OCI-LY7 (cell line): ENCODE measurements around the gene CATSPERD. TPM values are rescaled to one million over a fixed set of nuclear protein-coding genes. Genes with fewer than 3 reads are reported as not detected.

Experiments used
- BruUV-seq: library from RNA; stranded (reverse); fragments of 400-500 nt; replicated peaks from 2 replicates; lab custom pipeline; 2021; lab: Mats Ljungman, UMichigan
- CTCF ChIA-PET: fragments of 300-600 bp; sonication (Branson Sonifier 250); formaldehyde crosslinking; loops from one replicate; lab custom pipeline; 2022; ENCODE audit warnings: antibody characterized with exemption; ENCODE audit not compliant: unreplicated experiment; lab: Charles Lee
- POLR2A ChIA-PET: fragments of 300-600 bp; sonication (Branson Sonifier 250); formaldehyde crosslinking; loops from one replicate; lab custom pipeline; 2022; ENCODE audit warnings: antibody characterized with exemption; lab: Charles Lee
- DNase-seq: peaks from one replicate; pipeline ENCODE4 v3.0.0-alpha.2; 2015; ENCODE audit warnings: low spot score
- H2AFZ ChIP-seq: fragments of 200-600 bp; sonication (generic), shearing (Covaris generic); 2 replicates; pipeline ENCODE4 v1.6.1; 2014; ENCODE audit warnings: mild to moderate bottlenecking, antibody characterized with exemption, low read length, moderate library complexity
- H3K27ac ChIP-seq: fragments of 200-600 bp; sonication (generic); 2 replicates; pipeline ENCODE4 v1.5.1; 2014; ENCODE audit warnings: mixed run types, low read depth, mild to moderate bottlenecking, moderate library complexity, low read length, inconsistent platforms; ENCODE audit not compliant: poor library complexity, severe bottlenecking
- H3K36me3 ChIP-seq: fragments of 200-600 bp; sonication (generic); 2 replicates; pipeline ENCODE4 v1.6.1; 2014; ENCODE audit warnings: mild to moderate bottlenecking, antibody characterized with exemption, low read length, moderate library complexity, mixed read lengths; ENCODE audit not compliant: insufficient read depth
- H3K4me1 ChIP-seq: fragments of 200-600 bp; sonication (generic); 2 replicates; pipeline ENCODE4 v1.5.1; 2014; ENCODE audit warnings: mild to moderate bottlenecking, low read length; ENCODE audit not compliant: insufficient read depth, poor library complexity, severe bottlenecking
- H3K4me2 ChIP-seq: fragments of 200-600 bp; sonication (generic); 2 replicates; pipeline ENCODE4 v1.6.1; 2014; ENCODE audit warnings: mild to moderate bottlenecking, low read length
- H3K4me3 ChIP-seq: fragments of 200-600 bp; sonication (generic); 2 replicates; pipeline ENCODE4 v1.5.1; 2014; ENCODE audit warnings: mild to moderate bottlenecking, low read depth, low read length; ENCODE audit not compliant: poor library complexity, severe bottlenecking
- H3K79me2 ChIP-seq: fragments of 200-600 bp; sonication (generic); 2 replicates; pipeline ENCODE4 v1.6.1; 2016; ENCODE audit warnings: low read depth, mild to moderate bottlenecking, low read length, moderate library complexity, mixed read lengths; ENCODE audit not compliant: insufficient read depth
- H3K9me2 ChIP-seq: fragments of 200-600 bp; sonication (generic); 2 replicates; pipeline ENCODE4 v1.6.1; 2016; ENCODE audit warnings: mild to moderate bottlenecking, low read length, mixed read lengths; ENCODE audit not compliant: insufficient read depth
- H3K9me3 ChIP-seq: fragments of 200-600 bp; sonication (generic); 2 replicates; pipeline ENCODE4 v1.6.1; 2014; ENCODE audit warnings: mild to moderate bottlenecking, mixed run types, low read length, mixed read lengths
- H4K20me1 ChIP-seq: fragments of 200-600 bp; sonication (generic); 2 replicates; pipeline ENCODE4 v1.6.1; 2014; ENCODE audit warnings: mild to moderate bottlenecking, antibody characterized with exemption, low read length, moderate library complexity, mixed read lengths; ENCODE audit not compliant: insufficient read depth
- EZH2phosphoT487 ChIP-seq: fragments of 200-600 bp; sonication (generic); IDR thresholded peaks from 2 replicates; pipeline ENCODE4 v1.6.1; 2018; ENCODE audit warnings: low read depth, borderline replicate concordance, mild to moderate bottlenecking, mixed run types, antibody characterized with exemption, low read length, moderate library complexity, mixed read lengths
- intact Hi-C: fragments of 100-400 bp; cut with micrococcal nuclease; formaldehyde crosslinking; loops from one replicate; pipeline ENCODE4 v1.10.0; 2022; ENCODE audit not compliant: unreplicated experiment
- total RNA-seq, 2 experiments: library from RNA; depleted of rRNA in 1 of 2; stranded (reverse); fragments of >200 nt in 1 of 2; shearing (Covaris generic) in 1 of 2; gene quantifications; 2 replicates each; pipeline ENCODE4 v1.2.3, GENCODE V29; 2014 to 2022
- TF ChIP-seq, protein P1 (sequence below): fragments of 200-600 bp; sonication (generic); conservative IDR thresholded peaks from 2 replicates; pipeline ENCODE4 v1.5.1; 2014; ENCODE audit warnings: mild to moderate bottlenecking, antibody characterized with exemption, low read length, moderate library complexity, mixed read lengths

The CATSPERD gene
- total RNA-seq, 2 experiments from 2014 or later = not detected

GRCh38 chr19:5696196-5697021 lies 24.0 kb upstream of the CATSPERD start:
- no peak overlapping the region for H3K4me2 ChIP-seq
- H3K9me3 ChIP-seq = no peaks in the 10 kb centered on the region
- ChIA-PET CTCF (no interaction called here), POLR2A (no interaction called here)
- intact Hi-C loops = no loop called here
- no peak for DNase-seq
- peaks cover 23% of the 10 kb centered on the region for H3K79me2 ChIP-seq
- H3K9me2 ChIP-seq = no peaks in the 10 kb centered on the region
- peaks cover 13% of the 10 kb centered on the region for H3K4me1 ChIP-seq
- H2AFZ ChIP-seq = no peak overlapping the region
- BruUV-seq = no TSS peak
- H3K4me3 ChIP-seq = no peak overlapping the region
- H3K36me3 ChIP-seq = peaks cover 98% of the 10 kb centered on the region
- TF ChIP-seq EZH2phosphoT487 = no peak
- TF ChIP-seq, protein P1, sequence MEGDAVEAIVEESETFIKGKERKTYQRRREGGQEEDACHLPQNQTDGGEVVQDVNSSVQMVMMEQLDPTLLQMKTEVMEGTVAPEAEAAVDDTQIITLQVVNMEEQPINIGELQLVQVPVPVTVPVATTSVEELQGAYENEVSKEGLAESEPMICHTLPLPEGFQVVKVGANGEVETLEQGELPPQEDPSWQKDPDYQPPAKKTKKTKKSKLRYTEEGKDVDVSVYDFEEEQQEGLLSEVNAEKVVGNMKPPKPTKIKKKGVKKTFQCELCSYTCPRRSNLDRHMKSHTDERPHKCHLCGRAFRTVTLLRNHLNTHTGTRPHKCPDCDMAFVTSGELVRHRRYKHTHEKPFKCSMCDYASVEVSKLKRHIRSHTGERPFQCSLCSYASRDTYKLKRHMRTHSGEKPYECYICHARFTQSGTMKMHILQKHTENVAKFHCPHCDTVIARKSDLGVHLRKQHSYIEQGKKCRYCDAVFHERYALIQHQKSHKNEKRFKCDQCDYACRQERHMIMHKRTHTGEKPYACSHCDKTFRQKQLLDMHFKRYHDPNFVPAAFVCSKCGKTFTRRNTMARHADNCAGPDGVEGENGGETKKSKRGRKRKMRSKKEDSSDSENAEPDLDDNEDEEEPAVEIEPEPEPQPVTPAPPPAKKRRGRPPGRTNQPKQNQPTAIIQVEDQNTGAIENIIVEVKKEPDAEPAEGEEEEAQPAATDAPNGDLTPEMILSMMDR = no peak
- no peak overlapping the region for H3K27ac ChIP-seq
- no peaks in the 10 kb centered on the region for H4K20me1 ChIP-seq

DNA sequence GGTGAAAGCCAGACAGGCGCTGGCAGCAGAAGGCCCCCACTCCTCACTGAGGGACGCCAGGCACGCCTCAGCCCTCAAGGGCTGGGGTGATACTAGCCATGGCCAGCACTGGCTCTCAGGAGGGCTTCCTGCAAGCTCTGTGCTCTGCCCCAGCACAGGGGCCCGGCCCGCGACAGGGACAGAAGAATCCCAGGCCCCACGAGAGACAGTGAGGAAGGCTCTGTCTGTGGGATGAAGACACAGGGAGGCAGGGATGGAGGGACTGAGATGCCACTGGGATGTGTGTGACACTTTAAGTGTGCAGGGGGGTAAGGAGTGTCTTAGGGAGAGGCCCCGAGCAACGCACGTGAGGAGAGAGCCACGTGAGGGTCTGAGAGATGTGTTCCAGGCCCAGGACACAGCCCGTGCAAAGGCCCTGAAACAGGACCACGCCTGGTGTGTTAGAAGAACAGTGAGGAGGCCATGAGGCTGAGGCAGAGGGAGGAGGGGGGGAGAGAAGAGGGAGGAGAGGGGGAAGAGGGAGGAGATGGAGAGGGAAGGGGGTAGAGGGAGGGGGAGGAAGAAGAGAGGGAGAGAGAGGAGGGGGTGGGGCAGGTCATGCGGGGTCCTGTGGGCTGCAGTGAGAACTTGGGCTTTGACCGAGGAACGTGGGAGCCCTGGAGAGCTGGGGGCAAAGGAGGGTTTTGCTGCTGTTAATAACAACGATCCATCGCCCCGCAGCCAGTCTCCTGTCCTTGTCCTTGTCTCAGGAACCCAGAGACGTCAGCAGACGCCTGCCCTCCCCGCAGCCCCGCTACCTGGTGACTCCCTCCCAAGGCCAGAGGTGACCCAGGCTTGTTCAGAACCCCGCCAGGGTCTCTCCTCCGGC lies 23.2 kb upstream of the CATSPERD start:
- no TSS peak for BruUV-seq
- H2AFZ ChIP-seq = no peak overlapping the region
- DNase-seq = no peak
- peaks cover 15% of the 10 kb centered on the region; the same call in 1 of the 2 replicates for H3K79me2 ChIP-seq
- H3K27ac ChIP-seq = no peak overlapping the region
- intact Hi-C loops = no loop called here
- POLR2A ChIA-PET = no interaction called here
- H3K4me2 ChIP-seq = no peak overlapping the region
- CTCF ChIA-PET = no interaction called here
- peaks cover 96% of the 10 kb centered on the region for H3K36me3 ChIP-seq
- no peaks in the 10 kb centered on the region for H3K9me2 ChIP-seq
- H3K4me3 ChIP-seq = no peak overlapping the region
- TF ChIP-seq, protein P1 = no peak
- TF ChIP-seq EZH2phosphoT487 = no peak
- no peaks in the 10 kb centered on the region for H4K20me1 ChIP-seq
- H3K4me1 ChIP-seq = peaks cover 11% of the 10 kb centered on the region
- H3K9me3 ChIP-seq = no peaks in the 10 kb centered on the region
